Loucy (cell line): ENCODE results near the gene CRADD.

Source experiments
- CTCF ChIP-seq: fragments of 200-600 bp; sonication (generic); conservative IDR thresholded peaks from 2 replicates; pipeline ENCODE4 v1.5.1; 2014; ENCODE audit warnings: mild to moderate bottlenecking, antibody characterized with exemption, low read length
- EZH2phosphoT487 ChIP-seq: fragments of 200-600 bp; IDR thresholded peaks from 2 replicates; pipeline ENCODE4 v1.6.1; 2018; ENCODE audit warnings: antibody characterized with exemption, mild to moderate bottlenecking, moderate library complexity, borderline replicate concordance

GRCh38 chr12:93839064-93839463 lies 161.9 kb downstream of the CRADD start:
- no peak for TF ChIP-seq CTCF
- TF ChIP-seq EZH2phosphoT487: no peak
